Body of pancreas (tissue), 4 donors: ENCODE results near the gene RINL. TPM values are rescaled to one million over a fixed set of nuclear protein-coding genes. Genes with fewer than 3 reads are reported as not detected.
A peak's percentile ranks its signal among the peaks of the same experiment; 100 is the strongest.

ENCODE experiments used
- ATAC-seq: fragments of 150-250 bp; one replicate; pipeline ENCODE4 v1.9.1; 2016
- DNase-seq, 4 donors: peaks; one replicate each; pipeline ENCODE4 v3.0.0-alpha.2; 2019
- H3K27ac ChIP-seq, 4 donors: fragments of 200-600 bp; sonication (generic); 1 replicate in 3 of 4; 2 replicates in 1 of 4; pipeline versions ENCODE4 v1.5.1 to v1.6.1; 2016 to 2019; ENCODE audit warnings: mild to moderate bottlenecking in 1 of 4, mixed read lengths in 1 of 4, moderate library complexity in 1 of 4
- H3K27me3 ChIP-seq, 2 donors: fragments of 200-600 bp; sonication (generic); one replicate each; pipeline ENCODE4 v1.6.0; 2016; ENCODE audit warnings: mild to moderate bottlenecking in 1 of 2
- H3K36me3 ChIP-seq, 2 donors: fragments of 200-600 bp; sonication (generic); replicated peaks in 1 of 2; 2 replicates each; pipeline ENCODE4 v1.5.1; 2016; ENCODE audit warnings: low read depth in 2 of 2; ENCODE audit not compliant: insufficient read depth in 1 of 2
- H3K4me1 ChIP-seq: fragments of 200-600 bp; sonication (generic); one replicate; pipeline ENCODE4 v1.6.0; 2016
- H3K4me3 ChIP-seq, 2 donors: fragments of 200-600 bp; sonication (generic); 1 replicate in 1 of 2; 2 replicates in 1 of 2; pipeline ENCODE4 v1.5.1; 2016 to 2019
- H3K9me3 ChIP-seq, 3 donors: fragments of 200-600 bp; sonication (generic); 1 replicate in 2 of 3; 2 replicates in 1 of 3; pipeline ENCODE4 v1.5.1; 2016
- CTCF ChIP-seq, 7 experiments: fragments of 450-650 bp in 4 of 7; fragments of 200-600 bp in 3 of 7; sonication (generic) in 3 of 7; IDR thresholded peaks; one replicate each; pipeline ENCODE4 v1.5.1; 2016 to 2019; ENCODE audit warnings: antibody characterized with exemption in 7 of 7
- POLR2A ChIP-seq, 3 donors: fragments of 450-650 bp; IDR thresholded peaks; one replicate each; pipeline ENCODE4 v1.6.1; 2016; ENCODE audit warnings: antibody characterized with exemption in 3 of 3, mild to moderate bottlenecking in 2 of 3
- WGBS, 2 donors: methylation state at CpG; one replicate each; pipeline ENCODE4 v1.1.5; 2017; 5-methylcytosine and 5-hydroxymethylcytosine counted together
- intact Hi-C: fragments of 100-400 bp; cut with DNase I; formaldehyde crosslinking; loops from one replicate; pipeline ENCODE4 v1.15.1; 2023
- total RNA-seq, 2 donors: library from RNA; depleted of rRNA; stranded (reverse); fragments of >200 nt; gene quantifications; one replicate each; pipeline ENCODE4 v1.1.0, GENCODE V29; 2016

RINL gene
- total RNA-seq, 2 donors from 2014 or later, result 6.9 to 13.7 TPM

- peak; percentile 37 for ATAC-seq
- WGBS, 2 donors, result 68 to 72% methylated on average over 13 of the region's 13 CpGs
- Histone ChIP-seq H3K27ac (no peak overlapping the region), H3K36me3 (peaks cover 0 to 12% of the 10 kb centered on the region in 2 donors), H3K4me1 (peaks cover 7% of the 10 kb centered on the region), H3K9me3 (no peaks in the 10 kb centered on the region), H3K27me3 (no peaks in the 10 kb centered on the region), H3K4me3 (no peak overlapping the region)
- peak in 1 of 4 donors; percentile 18 for DNase-seq
- intact Hi-C loops, result no loop called here
- TF ChIP-seq CTCF (IDR thresholded peaks at IDR 0.05), result no peak
- TF ChIP-seq POLR2A (IDR thresholded peaks at IDR 0.05), result no peak
Measured at GRCh38 chr19:38819231-38819920, 58.7 kb downstream of the RINL start.

Other genes with a start within 250 kb of the RINL start
- 100 to 1,000 TPM; 143 to 148 TPM for gene ACTN4, start 230.6 kb downstream of the RINL start, total RNA-seq
- 10 to 100 TPM in 1 of 2 donors, 1 to 10 TPM in 1; 9.9 to 11.4 TPM for gene CAPN12, start 133.8 kb downstream of the RINL start, total RNA-seq
- not detected for gene LGALS7, start 104.8 kb downstream of the RINL start, total RNA-seq
- not detected for gene LGALS7B, start 89.1 kb downstream of the RINL start, total RNA-seq
- 100 to 1,000 TPM in 1 of 2 donors, 10 to 100 TPM in 1; 54.1 to 153 TPM for gene LGALS4, start 65.3 kb downstream of the RINL start, total RNA-seq
- 10 to 100 TPM; 87.4 to 93.3 TPM for gene ECH1, start 46.5 kb downstream of the RINL start, total RNA-seq
- gene HNRNPL, start 28.3 kb downstream of the RINL start, total RNA-seq, result 100 to 1,000 TPM in 1 of 2 donors, 10 to 100 TPM in 1; 80.4 to 139 TPM
- 10 to 100 TPM; 33.2 to 39.6 TPM for gene SIRT2, start 21.3 kb upstream of the RINL start, total RNA-seq
- 10 to 100 TPM in 1 of 2 donors, 1 to 10 TPM in 1; 7.8 to 28.3 TPM for gene NFKBIB, start 21.7 kb upstream of the RINL start, total RNA-seq
- not detected for gene CCER2, start 33.9 kb upstream of the RINL start, total RNA-seq
- gene SARS2, start 52.5 kb upstream of the RINL start, total RNA-seq, result 10 to 100 TPM; 25.2 to 34.6 TPM
- gene MRPS12, start 52.7 kb upstream of the RINL start, total RNA-seq, result 10 to 100 TPM; 16.6 to 16.8 TPM
- 10 to 100 TPM; 18.8 to 25.2 TPM for gene FBXO17, start 97.5 kb upstream of the RINL start, total RNA-seq
- gene FBXO27, start 154.3 kb upstream of the RINL start, total RNA-seq, result 1 to 10 TPM in 1 of 2 donors, under 1 TPM in 1; 0.52 to 4.3 TPM
- not detected for gene ACP7, start 206.1 kb upstream of the RINL start, total RNA-seq
- gene PAK4, start 247.5 kb upstream of the RINL start, total RNA-seq, result 10 to 100 TPM; 18.9 to 40.2 TPM